ENCODE data around the gene PHYHD1.

PHYHD1 gene

DNA sequence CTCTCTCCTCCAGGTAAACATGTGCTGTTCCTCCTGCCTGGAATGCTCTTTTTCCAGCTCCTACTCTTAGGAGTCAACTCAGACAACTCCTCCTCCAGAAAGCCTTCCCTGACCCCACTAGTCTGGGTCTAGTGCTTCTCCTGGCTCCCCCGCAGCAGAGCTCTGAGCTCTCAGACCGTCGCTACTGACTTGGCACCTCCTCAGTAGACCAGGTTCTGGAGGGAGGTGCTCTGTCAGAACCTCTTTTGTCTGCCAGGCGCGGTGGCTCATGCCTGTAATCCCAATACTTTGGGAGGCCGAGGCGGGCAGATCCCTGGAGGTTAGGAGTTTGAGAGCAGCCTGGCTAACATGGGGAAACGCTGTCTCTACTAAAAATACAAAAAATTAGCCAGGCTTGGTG, 35.4 kb upstream of the PHYHD1 start:
- Histone ChIP-seq H3K36me3 (replicated peaks) (peaks cover 23% of the 10 kb centered on the region), H3K27ac (no peak overlapping the region), H3K4me3 (ENCODE audit: low read depth, low read length) (no peak overlapping the region), H3K27me3 (replicated peaks) (no peaks in the 10 kb centered on the region)
- no peak for TF ChIP-seq CTCF (IDR thresholded peaks at IDR 0.05; ENCODE audit: low read depth, low read length, missing control alignments)
- no peak for DNase-seq
- in situ Hi-C loops (cut with HindIII; ENCODE audit: low pct_ligation_motif_present, low sequenced_read_pairs), result no loop called here

- Histone ChIP-seq H3K36me3 (replicated peaks) (peaks cover 26% of the 10 kb centered on the region), H3K27me3 (replicated peaks) (no peaks in the 10 kb centered on the region), H3K27ac (no peak overlapping the region), H3K4me3 (ENCODE audit: low read depth, low read length) (no peak overlapping the region)
- no peak for DNase-seq
- no peak for TF ChIP-seq CTCF (IDR thresholded peaks at IDR 0.05; ENCODE audit: low read depth, low read length, missing control alignments)
- in situ Hi-C loops (cut with HindIII; ENCODE audit: low pct_ligation_motif_present, low sequenced_read_pairs), result no loop called here
These were observed 35.0 kb upstream of the PHYHD1 start for GRCh38 chr9:128885798-128886197.

DNA sequence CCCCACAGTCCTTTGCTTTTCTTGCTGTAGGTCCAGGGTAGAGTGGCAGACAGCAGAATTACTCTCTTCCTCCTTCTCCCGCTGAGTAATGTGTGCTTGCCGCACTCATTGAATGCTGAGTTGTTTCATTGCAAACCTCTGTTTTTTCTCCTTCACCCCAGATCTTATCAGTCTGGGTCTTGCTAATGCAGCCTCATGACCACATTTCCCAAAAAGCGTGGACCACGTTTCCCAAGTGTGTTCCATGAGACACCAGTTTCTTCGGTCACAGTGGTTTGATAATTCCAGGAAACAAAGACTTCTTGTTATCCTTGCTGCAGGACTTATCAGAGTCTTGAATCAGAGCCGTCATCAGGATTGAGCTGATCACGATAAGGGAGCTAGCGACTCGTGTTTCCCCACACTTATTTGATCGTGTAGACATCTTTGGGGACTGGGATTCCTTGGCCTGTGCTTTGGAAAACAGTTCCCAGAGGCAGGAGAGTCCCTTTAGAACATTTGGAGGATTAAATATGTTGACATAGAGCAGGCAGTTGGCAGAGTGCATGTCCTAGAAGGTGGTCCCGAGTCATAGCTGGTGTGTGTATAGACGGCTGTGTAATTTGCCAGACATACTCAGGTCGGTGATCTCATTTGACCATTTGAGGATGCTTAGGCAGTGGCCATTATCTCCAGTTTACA, 34.4 kb upstream of the PHYHD1 start:
- DNase-seq, result no peak
- no peak for TF ChIP-seq CTCF (IDR thresholded peaks at IDR 0.05; ENCODE audit: low read depth, low read length, missing control alignments)
- Histone ChIP-seq H3K27ac (no peak overlapping the region), H3K36me3 (replicated peaks) (peaks cover 28% of the 10 kb centered on the region), H3K27me3 (replicated peaks) (no peaks in the 10 kb centered on the region), H3K4me3 (ENCODE audit: low read depth, low read length) (no peak overlapping the region)
- in situ Hi-C loops (cut with HindIII; ENCODE audit: low pct_ligation_motif_present, low sequenced_read_pairs), result no loop called here

DNA sequence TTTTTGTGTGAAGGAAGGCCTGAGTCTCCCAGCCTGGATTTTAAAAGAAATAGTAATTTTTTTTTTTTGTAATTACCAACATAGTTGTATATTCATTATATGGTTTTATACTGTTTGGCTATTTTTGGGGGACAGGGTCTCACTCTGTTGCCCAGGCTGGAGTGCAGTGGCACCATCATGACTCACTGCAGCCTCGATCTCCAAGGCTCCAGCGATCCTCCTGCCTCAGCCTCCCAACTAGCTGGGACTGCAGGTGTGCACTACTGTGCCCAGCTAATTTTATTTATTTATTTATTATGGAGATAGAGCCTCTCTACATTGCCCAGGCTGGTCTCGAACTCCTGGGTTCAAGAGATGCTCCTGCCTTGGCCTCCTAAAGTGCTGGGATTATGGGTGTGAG, 33.7 kb upstream of the PHYHD1 start:
- peaks cover 35% of the 10 kb centered on the region for H3K36me3 ChIP-seq (replicated peaks)
- no peak for TF ChIP-seq CTCF (IDR thresholded peaks at IDR 0.05; ENCODE audit: low read depth, low read length, missing control alignments)
- in situ Hi-C loops (cut with HindIII; ENCODE audit: low pct_ligation_motif_present, low sequenced_read_pairs), result no loop called here
- no peak for DNase-seq
- H3K4me3 ChIP-seq (ENCODE audit: low read depth, low read length), result no peak overlapping the region
- H3K27ac ChIP-seq, result no peak overlapping the region
- no peaks in the 10 kb centered on the region for H3K27me3 ChIP-seq (replicated peaks)

GRCh38 chr9:128887914-128888350, 32.9 kb upstream of the PHYHD1 start:
- Histone ChIP-seq H3K4me3 (ENCODE audit: low read depth, low read length) (no peak overlapping the region), H3K27me3 (replicated peaks) (no peaks in the 10 kb centered on the region), H3K36me3 (replicated peaks) (peaks cover 39% of the 10 kb centered on the region), H3K27ac (no peak overlapping the region)
- no peak for TF ChIP-seq CTCF (IDR thresholded peaks at IDR 0.05; ENCODE audit: low read depth, low read length, missing control alignments)
- in situ Hi-C loops (cut with HindIII; ENCODE audit: low pct_ligation_motif_present, low sequenced_read_pairs), result no loop called here
- no peak for DNase-seq

Data from brain microvascular endothelial cell (primary cell).